Cerebellar nuclear complex (tissue), 1 donor: ENCODE measurements around the gene PRPF4.

Source experiments
- DNase-seq, 2 experiments: peaks; one replicate each; lab custom pipeline; 2025; lab: John Stamatoyannopoulos, UW

The PRPF4 gene

GRCh38 chr9:113311961-113312360, 36.5 kb downstream of the PRPF4 start:
- no peak for DNase-seq

GRCh38 chr9:113313261-113313660, 37.8 kb downstream of the PRPF4 start:
- DNase-seq = no peak

GRCh38 chr9:113315231-113315630, 39.8 kb downstream of the PRPF4 start:
- DNase-seq = no peak

GRCh38 chr9:113316030-113316429, 40.6 kb downstream of the PRPF4 start:
- no peak for DNase-seq

GRCh38 chr9:113317777-113318176, 42.3 kb downstream of the PRPF4 start:
- DNase-seq = no peak

GRCh38 chr9:113319054-113319453, 43.6 kb downstream of the PRPF4 start:
- DNase-seq = no peak

- no peak for DNase-seq
Measured at GRCh38 chr9:113320051-113320450, 44.6 kb downstream of the PRPF4 start.

- DNase-seq = no peak
Measured at GRCh38 chr9:113322671-113323070, 47.2 kb downstream of the PRPF4 start.

GRCh38 chr9:113326230-113326629, 50.8 kb downstream of the PRPF4 start:
- no peak for DNase-seq

GRCh38 chr9:113328045-113328782, 52.8 kb downstream of the PRPF4 start:
- DNase-seq = no peak

GRCh38 chr9:113331780-113332179, 56.3 kb downstream of the PRPF4 start:
- DNase-seq = no peak

- DNase-seq = no peak
Measured at GRCh38 chr9:113337714-113338113, 62.3 kb downstream of the PRPF4 start.

GRCh38 chr9:113340011-113340699, 64.7 kb downstream of the PRPF4 start, which contains the start of gene WDR31:
WDR31 (minus strand) TSS chr9:113340275; CDS start chr9:113332022, 8,253 bp downstream.
- peak in 1 of 2 experiments; percentile 76 for DNase-seq

- no peak for DNase-seq
Measured at GRCh38 chr9:113341712-113342410, 66.4 kb downstream of the PRPF4 start.
